ENCODE measurements around the gene FBXL4.

DNA sequence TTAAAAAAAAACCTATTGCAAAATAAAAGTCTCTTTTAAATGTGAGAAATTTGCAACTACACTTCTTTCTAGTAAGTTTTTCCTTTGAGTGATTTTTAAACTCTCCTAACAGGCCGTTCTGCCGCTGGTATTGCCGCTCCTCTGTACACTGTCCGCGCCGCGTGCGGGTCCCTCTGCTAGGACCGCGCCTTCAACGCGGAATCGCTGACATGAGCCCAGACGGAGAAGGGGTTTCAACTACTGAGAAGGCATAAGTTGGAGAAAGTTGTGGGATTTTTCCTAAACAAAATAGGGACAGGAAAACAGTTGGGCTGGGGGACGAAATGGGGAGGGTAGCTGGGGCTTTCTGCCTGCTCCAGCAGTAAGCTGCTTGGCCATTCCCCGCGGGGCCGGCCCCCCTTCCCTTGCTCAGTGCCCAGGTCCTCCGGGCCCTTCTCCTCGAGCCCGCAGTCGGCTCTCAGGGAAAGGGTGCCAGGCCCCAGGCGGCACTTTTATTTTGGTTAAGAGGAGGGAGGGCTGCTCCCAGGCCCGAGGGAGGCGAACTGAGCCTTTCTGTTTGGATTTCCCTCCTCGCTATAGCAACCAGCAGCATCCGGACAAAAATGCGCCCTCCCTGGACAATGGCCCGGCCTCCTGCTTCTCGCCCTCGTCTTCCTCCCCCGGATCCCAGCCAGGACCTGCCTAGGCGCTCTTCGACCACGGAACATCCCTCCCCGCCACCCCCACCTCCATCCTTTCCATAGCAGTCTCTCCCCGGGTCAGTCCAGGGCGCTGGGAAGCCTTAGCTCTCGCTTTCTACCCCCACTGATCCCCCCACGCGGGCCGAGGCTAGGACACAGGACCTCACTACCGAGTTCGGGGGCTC is 120.2 kb downstream of the FBXL4 start:
- TF ChIP-seq, protein P1, sequence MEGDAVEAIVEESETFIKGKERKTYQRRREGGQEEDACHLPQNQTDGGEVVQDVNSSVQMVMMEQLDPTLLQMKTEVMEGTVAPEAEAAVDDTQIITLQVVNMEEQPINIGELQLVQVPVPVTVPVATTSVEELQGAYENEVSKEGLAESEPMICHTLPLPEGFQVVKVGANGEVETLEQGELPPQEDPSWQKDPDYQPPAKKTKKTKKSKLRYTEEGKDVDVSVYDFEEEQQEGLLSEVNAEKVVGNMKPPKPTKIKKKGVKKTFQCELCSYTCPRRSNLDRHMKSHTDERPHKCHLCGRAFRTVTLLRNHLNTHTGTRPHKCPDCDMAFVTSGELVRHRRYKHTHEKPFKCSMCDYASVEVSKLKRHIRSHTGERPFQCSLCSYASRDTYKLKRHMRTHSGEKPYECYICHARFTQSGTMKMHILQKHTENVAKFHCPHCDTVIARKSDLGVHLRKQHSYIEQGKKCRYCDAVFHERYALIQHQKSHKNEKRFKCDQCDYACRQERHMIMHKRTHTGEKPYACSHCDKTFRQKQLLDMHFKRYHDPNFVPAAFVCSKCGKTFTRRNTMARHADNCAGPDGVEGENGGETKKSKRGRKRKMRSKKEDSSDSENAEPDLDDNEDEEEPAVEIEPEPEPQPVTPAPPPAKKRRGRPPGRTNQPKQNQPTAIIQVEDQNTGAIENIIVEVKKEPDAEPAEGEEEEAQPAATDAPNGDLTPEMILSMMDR (IDR thresholded peaks at IDR 0.05 in 4 of 5, conservative IDR thresholded peaks at IDR 0.05 in 1 of 5): no peak
- no peak for TF ChIP-seq POLR2A (IDR thresholded peaks at IDR 0.05)

Measured in gastrocnemius medialis (tissue), 4 donors.